H1 (cell line): ENCODE measurements around the gene CYP2E1. TPM values are rescaled to one million over a fixed set of nuclear protein-coding genes. Genes with fewer than 3 reads are reported as not detected.
"Not testable (repeated sequence)": the region's sequence is repeated elsewhere in the genome, so short reads cannot be mapped to it uniquely, and the experiment has no call there.

Experiments
- CTCF ChIA-PET: fragments of 300-600 bp; sonication (Branson Sonifier 250); formaldehyde crosslinking; loops from one replicate; lab custom pipeline; 2021; ENCODE audit not compliant: partially characterized antibody; lab: Charles Lee
- POLR2A ChIA-PET: fragments of 300-600 bp; sonication (Branson Sonifier 250); formaldehyde crosslinking; loops from one replicate; lab custom pipeline; 2021; ENCODE audit warnings: inconsistent platforms; ENCODE audit not compliant: partially characterized antibody; lab: Charles Lee
- DNase-seq, 2 experiments: peaks; one replicate each; pipeline versions ENCODE4 v3.0.0 to v3.0.0-alpha.2; 2010 to 2022; ENCODE audit warnings: low spot score in 2 of 2, low read depth in 1 of 2, mixed read lengths in 1 of 2
- FAIRE-seq: peaks from 2 replicates; lab custom pipeline; 2011; peaks lifted over from hg19 to GRCh38; lab: Jason Lieb, UNC
- H2AFZ ChIP-seq: 2 replicates; pipeline ENCODE4 v1.8.1; 2012; ENCODE audit warnings: low read length, inconsistent platforms
- H2AK5ac ChIP-seq: 2 replicates; pipeline ENCODE4 v1.6.1; 2013; ENCODE audit warnings: low read depth, low read length
- H2BK120ac ChIP-seq: replicated peaks from 2 replicates; pipeline ENCODE3; 2013; ENCODE audit warnings: low read depth, low read length, inconsistent platforms
- H2BK12ac ChIP-seq: 2 replicates; pipeline ENCODE4 v1.6.1; 2013; ENCODE audit warnings: low read depth, low read length
- H2BK15ac ChIP-seq: 2 replicates; pipeline ENCODE4 v1.6.1; 2013; ENCODE audit warnings: low read length
- H2BK20ac ChIP-seq: 2 replicates; pipeline ENCODE4 v1.6.1; 2013; ENCODE audit warnings: low read length
- H2BK5ac ChIP-seq: 2 replicates; pipeline ENCODE4 v1.6.1; 2013; ENCODE audit warnings: low read depth, low read length
- H3K14ac ChIP-seq: 2 replicates; pipeline ENCODE4 v1.6.1; 2013; ENCODE audit warnings: inconsistent platforms; ENCODE audit not compliant: insufficient read length
- H3K18ac ChIP-seq: 2 replicates; pipeline ENCODE4 v1.6.1; 2013; ENCODE audit warnings: low read length; ENCODE audit errors: extremely low read depth
- H3K23ac ChIP-seq: 2 replicates; pipeline ENCODE4 v1.6.1; 2013; ENCODE audit warnings: inconsistent platforms; ENCODE audit not compliant: insufficient read length
- H3K23me2 ChIP-seq: 2 replicates; pipeline ENCODE4 v1.6.1; 2013; ENCODE audit warnings: low read depth, low read length
- H3K27ac ChIP-seq: 2 replicates; pipeline ENCODE4 v1.6.1; 2011; ENCODE audit warnings: low read depth, low read length, inconsistent platforms
- H3K27me3 ChIP-seq, 4 experiments: replicated peaks in 1 of 4; 1 replicate in 1 of 4; 2 replicates in 3 of 4; pipeline versions ENCODE4 v1.6.1 to v1.8.1; 2011 to 2013; ENCODE audit warnings: low read length in 3 of 4, mild to moderate bottlenecking in 3 of 4, inconsistent platforms in 2 of 4, mixed read lengths in 2 of 4, moderate library complexity in 1 of 4; ENCODE audit not compliant: control insufficient read depth in 3 of 4, insufficient read depth in 3 of 4; ENCODE audit errors: extremely low read depth in 1 of 4
- H3K36me3 ChIP-seq, 4 experiments: 2 replicates each; pipeline versions ENCODE4 v1.6.1 to v1.8.1; 2011 to 2013; ENCODE audit warnings: mild to moderate bottlenecking in 4 of 4, low read length in 3 of 4, moderate library complexity in 2 of 4, control low read depth in 1 of 4, inconsistent platforms in 1 of 4; ENCODE audit not compliant: insufficient read depth in 4 of 4, control insufficient read depth in 2 of 4
- H3K4ac ChIP-seq: replicated peaks from 2 replicates; pipeline ENCODE3; 2013; ENCODE audit warnings: low read length, low read depth, mixed read lengths, inconsistent platforms; ENCODE audit not compliant: insufficient read length
- H3K4me1 ChIP-seq, 4 experiments: replicated peaks in 1 of 4; 1 replicate in 1 of 4; 2 replicates in 3 of 4; pipeline versions ENCODE4 v1.6.1 to v1.8.1; 2011 to 2013; ENCODE audit warnings: low read length in 3 of 4, inconsistent platforms in 2 of 4, mixed read lengths in 1 of 4; ENCODE audit not compliant: insufficient read depth in 4 of 4, control insufficient read depth in 3 of 4
- H3K4me2 ChIP-seq, 2 experiments: 2 replicates each; pipeline versions ENCODE4 v1.6.1 to v1.8.1; 2011 to 2013; ENCODE audit warnings: low read depth in 2 of 2, low read length in 2 of 2, control low read depth in 1 of 2, inconsistent platforms in 1 of 2, mild to moderate bottlenecking in 1 of 2; ENCODE audit not compliant: insufficient read depth in 1 of 2
- H3K4me3 ChIP-seq, 4 experiments: fragments of 200-600, 300-600 bp in 1 of 4; sonication (generic), shearing (Covaris generic), sonication (Bioruptor Twin) in 1 of 4; 2 replicates each; pipeline versions ENCODE4 v1.5.1 to v1.8.1; 2011 to 2016; ENCODE audit warnings: low read length in 4 of 4, low read depth in 3 of 4, control low read depth in 2 of 4, inconsistent platforms in 2 of 4, mild to moderate bottlenecking in 2 of 4, mixed read lengths in 1 of 4, moderate library complexity in 1 of 4; ENCODE audit not compliant: insufficient read depth in 2 of 4; ENCODE audit errors: extremely low read depth in 1 of 4
- H3K56ac ChIP-seq: replicated peaks from 2 replicates; pipeline ENCODE3; 2013; ENCODE audit warnings: low read depth, mild to moderate bottlenecking, mixed read lengths, low read length, inconsistent platforms; ENCODE audit not compliant: insufficient read length
- H3K79me1 ChIP-seq: 2 replicates; pipeline ENCODE4 v1.6.1; 2013; ENCODE audit warnings: low read depth, low read length, control low read depth
- H3K79me2 ChIP-seq, 2 experiments: 2 replicates each; pipeline versions ENCODE4 v1.6.1 to v1.8.1; 2012 to 2013; ENCODE audit warnings: low read length in 2 of 2, mild to moderate bottlenecking in 2 of 2, inconsistent platforms in 1 of 2; ENCODE audit not compliant: insufficient read depth in 2 of 2, control insufficient read depth in 1 of 2
- H3K9ac ChIP-seq, 4 experiments: replicated peaks in 1 of 4; 1 replicate in 1 of 4; 2 replicates in 3 of 4; pipeline versions ENCODE4 v1.6.1 to v1.8.1; 2011 to 2013; ENCODE audit warnings: low read depth in 3 of 4, low read length in 3 of 4, control low read depth in 2 of 4, mild to moderate bottlenecking in 2 of 4, moderate library complexity in 2 of 4, inconsistent platforms in 1 of 4; ENCODE audit errors: extremely low read depth in 1 of 4
- H3K9me3 ChIP-seq, 2 experiments: 2 replicates each; pipeline versions ENCODE4 v1.6.1 to v1.8.1; 2012 to 2013; ENCODE audit warnings: mild to moderate bottlenecking in 2 of 2, moderate library complexity in 2 of 2, control low read depth in 1 of 2, inconsistent platforms in 1 of 2, low read depth in 1 of 2, low read length in 1 of 2, mixed read lengths in 1 of 2; ENCODE audit not compliant: insufficient read depth in 2 of 2
- H4K20me1 ChIP-seq, 2 experiments: replicated peaks in 1 of 2; 2 replicates each; pipeline versions ENCODE3 to v1.8.1; 2011 to 2013; ENCODE audit warnings: inconsistent platforms in 2 of 2, low read length in 2 of 2, mild to moderate bottlenecking in 1 of 2; ENCODE audit not compliant: insufficient read depth in 2 of 2, control insufficient read depth in 1 of 2
- H4K5ac ChIP-seq: 2 replicates; pipeline ENCODE4 v1.6.1; 2013; ENCODE audit warnings: low read length, low read depth, mixed read lengths, inconsistent platforms; ENCODE audit not compliant: insufficient read length
- H4K8ac ChIP-seq: 2 replicates; pipeline ENCODE4 v1.8.0; 2013; ENCODE audit warnings: mild to moderate bottlenecking, moderate library complexity, low read length, inconsistent platforms; ENCODE audit not compliant: insufficient read depth; ENCODE audit errors: extremely low read depth
- H4K91ac ChIP-seq: replicated peaks from 2 replicates; pipeline ENCODE3; 2013; ENCODE audit warnings: low read length, mixed read lengths, inconsistent platforms; ENCODE audit not compliant: insufficient read length
- WGBS, 2 experiments: shearing (Covaris generic) in 1 of 2; methylation state at CpG; one replicate each; pipeline versions ENCODE4 v1.1.6 to v1.1.7; 2013 to 2015; ENCODE audit warnings: low lambda C conversion rate in 2 of 2, mixed read lengths in 2 of 2, inconsistent platforms in 1 of 2, low coverage in 1 of 2, missing lambda C conversion rate in 1 of 2; ENCODE audit not compliant: insufficient replicate concordance in 2 of 2, insufficient coverage in 1 of 2, insufficient read length in 1 of 2; ENCODE audit errors: extremely low coverage in 1 of 2, missing lambda C conversion rate in 1 of 2; 5-methylcytosine and 5-hydroxymethylcytosine counted together
- polyA plus RNA-seq, 7 experiments: library from polyadenylated mRNA; depleted of rRNA in 3 of 7; stranded (reverse) in 5 of 7; unstranded in 2 of 7; fragments of >200 nt in 5 of 7; fragments of 200-250 nt in 2 of 7; gene quantifications; 1 replicate in 5 of 7; 2 replicates in 1 of 7; 4 replicates in 1 of 7; pipeline versions ENCODE4 v1.2.1 to v1.2.3, GENCODE V29; 2011 to 2013; ENCODE audit warnings: missing spikeins in 2 of 7, mixed read lengths in 2 of 7
- total RNA-seq: library from RNA; stranded (reverse); fragmentation: NEBNext Ultra II Directional; extraction: Animal tissue kit (Norgen Biotek cat#: 25700); gene quantifications from 2 replicates; pipeline ENCODE4 v1.2.1, GENCODE V29; 2021

The CYP2E1 gene
- total and polyA plus RNA-seq, 2 of the 8 experiments (the other 6 are each of a cell fraction or from before 2014, with no cell fraction given) = 0.11 TPM; not detected in 1

DNA sequence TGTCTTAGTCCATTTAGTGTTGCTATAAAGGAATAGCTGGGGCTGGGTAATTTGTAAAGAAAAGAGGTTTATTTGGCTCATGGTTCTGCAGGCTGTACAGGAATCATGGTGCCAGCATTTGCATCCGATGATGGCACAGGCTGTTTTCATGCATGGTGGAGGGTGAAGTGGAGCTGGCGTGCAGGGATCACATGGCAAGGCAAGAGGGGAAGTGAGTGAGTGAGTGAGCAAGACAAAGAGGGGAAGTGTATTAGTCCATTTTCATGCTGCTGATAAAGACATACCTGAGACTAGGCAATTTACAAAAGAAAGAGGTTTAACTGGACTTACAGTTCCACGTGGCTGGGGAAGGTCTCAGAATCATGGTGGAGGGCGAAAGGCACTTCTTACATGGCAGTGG lies 33.6 kb upstream of the CYP2E1 start:
- H3K9ac ChIP-seq, H3K79me2 ChIP-seq, H3K14ac ChIP-seq, H3K79me1 ChIP-seq, H3K27ac ChIP-seq, H3K18ac ChIP-seq, H4K5ac ChIP-seq, H2BK5ac ChIP-seq, H2BK120ac ChIP-seq, H3K4me3 ChIP-seq, H3K27me3 ChIP-seq, H2AFZ ChIP-seq, H3K23ac ChIP-seq, FAIRE-seq, DNase-seq, H2BK20ac ChIP-seq, H2BK15ac ChIP-seq, H3K4me2 ChIP-seq, H2AK5ac ChIP-seq, POLR2A ChIA-PET, H3K56ac ChIP-seq, H3K4me1 ChIP-seq, H4K91ac ChIP-seq, H3K36me3 ChIP-seq, H3K23me2 ChIP-seq, H4K8ac ChIP-seq, H3K4ac ChIP-seq, CTCF ChIA-PET, H2BK12ac ChIP-seq, H4K20me1 ChIP-seq: not testable (repeated sequence)
- peaks cover 46 to 65% of the 10 kb centered on the region in 2 experiments for H3K9me3 ChIP-seq
- 58% methylated on average over 4 of the region's 4 CpGs; no CpG with 5 or more reads in 1 of the 2 experiments for WGBS, 2 experiments
